T-cell (primary cell): ENCODE data around the gene UNC5C. TPM values are rescaled to one million over a fixed set of nuclear protein-coding genes. Genes with fewer than 3 reads are reported as not detected.

ENCODE experiments used
- ATAC-seq, 4 experiments: fragments of 200-7000 bp in 3 of 4; fragments of 150-1000 bp in 1 of 4; cut with Tn5 transposase; replicated peaks in 1 of 4; 1 replicate in 3 of 4; 2 replicates in 1 of 4; pipeline ENCODE4 v1.10.0; 2021; ENCODE audit warnings: moderate library complexity in 3 of 4, mild to moderate bottlenecking in 2 of 4, moderate number of reproducible peaks in 1 of 4
- CTCF ChIA-PET, 2 donors: fragments of 300-600 bp; sonication (Branson Sonifier 250); formaldehyde crosslinking; loops; one replicate each; lab custom pipeline; 2022; ENCODE audit warnings: antibody characterized with exemption in 2 of 2; lab: Charles Lee
- POLR2A ChIA-PET, 2 donors: fragments of 300-600 bp; sonication (Branson Sonifier 250); formaldehyde crosslinking; loops; one replicate each; lab custom pipeline; 2022; ENCODE audit warnings: antibody characterized with exemption in 2 of 2; lab: Charles Lee
- DNase-seq, 35 experiments: peaks; one replicate each; pipeline versions ENCODE4 v3.0.0 to v3.0.0-alpha.2; 2013 to 2023
- H3K27ac ChIP-seq: one replicate; pipeline ENCODE4 v1.5.1; 2013; ENCODE audit warnings: low read length
- H3K27me3 ChIP-seq, 2 experiments: replicated peaks in 1 of 2; 1 replicate in 1 of 2; 2 replicates in 1 of 2; pipeline versions ENCODE4 v1.6.1 to v1.7.0; 2013; ENCODE audit warnings: low read length in 1 of 2, mixed read lengths in 1 of 2; ENCODE audit not compliant: control insufficient read depth in 2 of 2, insufficient read depth in 2 of 2; ENCODE audit errors: extremely low read depth in 1 of 2
- H3K36me3 ChIP-seq, 2 donors: 1 replicate in 1 of 2; 2 replicates in 1 of 2; pipeline versions ENCODE4 v1.6.1 to v1.7.0; 2013; ENCODE audit warnings: low read length in 1 of 2; ENCODE audit not compliant: control insufficient read depth in 2 of 2, insufficient read depth in 1 of 2; ENCODE audit errors: extremely low read depth in 1 of 2
- H3K4me1 ChIP-seq, 2 experiments: 1 replicate in 1 of 2; 2 replicates in 1 of 2; pipeline versions ENCODE4 v1.6.1 to v1.7.0; 2013; ENCODE audit warnings: low read length in 2 of 2, mixed read lengths in 1 of 2; ENCODE audit not compliant: insufficient read depth in 2 of 2, control insufficient read depth in 1 of 2; ENCODE audit errors: extremely low read depth in 1 of 2
- H3K4me3 ChIP-seq, 2 donors: 1 replicate in 1 of 2; 2 replicates in 1 of 2; pipeline versions ENCODE4 v1.5.1 to v1.7.0; 2013; ENCODE audit warnings: mild to moderate bottlenecking in 2 of 2, low read length in 1 of 2, moderate library complexity in 1 of 2; ENCODE audit not compliant: control insufficient read depth in 1 of 2; ENCODE audit errors: extremely low read depth in 1 of 2
- H3K9me3 ChIP-seq: 2 replicates; pipeline ENCODE4 v1.7.0; 2013
- H3K27ac Mint-ChIP-seq, 2 donors: one replicate each; pipeline ENCODE4 v1.8.0; 2020 to 2021; ENCODE audit warnings: mild to moderate bottlenecking in 2 of 2, mixed read lengths in 2 of 2
- H3K27me3 Mint-ChIP-seq, 2 donors: one replicate each; pipeline ENCODE4 v1.8.0; 2021 to 2022; ENCODE audit warnings: mixed read lengths in 2 of 2
- H3K36me3 Mint-ChIP-seq: one replicate; pipeline ENCODE4 v1.8.0; 2021; ENCODE audit warnings: mixed read lengths
- H3K4me1 Mint-ChIP-seq, 3 donors: one replicate each; pipeline ENCODE4 v1.8.0; 2020 to 2022; ENCODE audit warnings: mixed read lengths in 3 of 3, mild to moderate bottlenecking in 1 of 3
- H3K4me3 Mint-ChIP-seq, 3 donors: one replicate each; pipeline ENCODE4 v1.8.0; 2020 to 2022; ENCODE audit warnings: mild to moderate bottlenecking in 3 of 3, mixed read lengths in 3 of 3, moderate library complexity in 3 of 3
- H3K9me3 Mint-ChIP-seq, 3 donors: one replicate each; pipeline ENCODE4 v1.8.0; 2020 to 2022; ENCODE audit warnings: mixed read lengths in 3 of 3
- WGBS: methylation state at CpG from one replicate; pipeline ENCODE4 v1.1.5; 2013; ENCODE audit warnings: missing lambda C conversion rate; ENCODE audit not compliant: insufficient coverage; 5-methylcytosine and 5-hydroxymethylcytosine counted together
- total RNA-seq, 35 experiments: library from RNA in 6 of 35; stranded (reverse) in 6 of 35; fragments of 120-200 nt in 1 of 35; gene quantifications; one replicate each; pipeline versions ENCODE4 v1.2.1 to v1.2.4 and lab custom pipeline; 2013 to 2026

UNC5C gene
- total RNA-seq, 5 donors from 2014 or later (not counting 1 experiment from before 2014, with no cell fraction given) = not detected

DNA sequence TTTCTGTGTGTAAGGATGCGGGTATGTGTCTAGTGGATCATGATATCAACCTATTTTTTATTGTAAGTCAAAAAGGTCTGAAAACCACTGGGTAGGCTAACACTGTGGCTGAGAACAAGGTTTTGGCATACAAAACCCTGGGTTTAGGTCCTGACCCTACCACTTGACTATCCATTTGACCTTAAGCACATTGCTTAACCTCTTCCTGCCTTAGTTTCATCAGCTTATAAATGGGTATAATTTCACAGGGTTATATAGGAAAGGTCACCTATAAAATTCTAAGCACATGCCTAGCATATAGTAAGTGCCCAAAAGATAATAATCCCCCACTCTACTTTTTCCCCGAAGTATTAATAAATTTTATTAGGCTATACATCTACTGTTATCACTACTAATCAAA lies 263.0 kb downstream of the UNC5C start:
- no peak for ATAC-seq
- H3K9me3 ChIP-seq = peaks cover 3% of the 10 kb centered on the region
- no peak overlapping the region for H3K4me3 ChIP-seq
- peaks cover 0 to 27% of the 10 kb centered on the region in 2 experiments for H3K4me1 ChIP-seq
- Mint-ChIP-seq H3K4me1 (peaks cover 12 to 13% (median 13%) of the 10 kb centered on the region in 3 donors), H3K36me3 (no peaks in the 10 kb centered on the region), H3K4me3 (no peak overlapping the region), H3K27me3 (no peaks in the 10 kb centered on the region), H3K27ac (no peak overlapping the region), H3K9me3 (peaks cover 7 to 12% (median 10%) of the 10 kb centered on the region in 3 donors)
- no CpG with 5 or more reads among the region's 2 CpGs for WGBS
- H3K27me3 ChIP-seq = no peaks in the 10 kb centered on the region
- H3K27ac ChIP-seq = no peak overlapping the region
- ChIA-PET CTCF (no interaction called here), POLR2A (no interaction called here)
- no peaks in the 10 kb centered on the region for H3K36me3 ChIP-seq
- DNase-seq = no peak

DNA sequence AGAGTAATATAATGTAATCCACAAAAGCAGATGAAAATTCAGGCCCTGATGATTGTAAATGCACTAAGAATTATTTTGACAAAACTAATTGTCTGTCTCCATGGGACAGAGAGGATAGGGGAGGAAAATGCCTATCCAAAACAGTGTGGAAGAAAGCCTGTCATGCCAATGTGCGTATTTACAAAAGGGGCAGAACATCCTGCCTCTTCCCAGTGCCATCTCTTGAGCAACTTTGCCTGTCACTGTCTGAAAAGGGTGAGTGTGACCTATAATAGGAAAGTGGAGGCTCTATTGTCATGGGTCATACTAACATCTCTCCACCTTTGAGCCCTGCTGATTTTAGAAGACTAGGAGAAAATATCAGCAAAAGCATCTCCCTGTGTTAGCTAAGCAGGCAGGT lies 264.1 kb downstream of the UNC5C start:
- Mint-ChIP-seq H3K36me3 (no peaks in the 10 kb centered on the region), H3K27me3 (no peaks in the 10 kb centered on the region), H3K27ac (no peak overlapping the region), H3K4me1 (peaks cover 6 to 7% (median 7%) of the 10 kb centered on the region in 3 donors), H3K4me3 (no peak overlapping the region), H3K9me3 (peaks cover 8 to 14% (median 13%) of the 10 kb centered on the region in 3 donors)
- Histone ChIP-seq H3K9me3 (peaks cover 3% of the 10 kb centered on the region), H3K36me3 (no peaks in the 10 kb centered on the region), H3K27ac (no peak overlapping the region), H3K27me3 (no peaks in the 10 kb centered on the region), H3K4me3 (no peak overlapping the region), H3K4me1 (peaks cover 0 to 15% of the 10 kb centered on the region in 2 experiments)
- POLR2A ChIA-PET = no interaction called here
- DNase-seq (no peak), ATAC-seq (no peak)
- no CpG with 5 or more reads among the region's 1 CpG for WGBS
- CTCF ChIA-PET = no interaction called here

DNA sequence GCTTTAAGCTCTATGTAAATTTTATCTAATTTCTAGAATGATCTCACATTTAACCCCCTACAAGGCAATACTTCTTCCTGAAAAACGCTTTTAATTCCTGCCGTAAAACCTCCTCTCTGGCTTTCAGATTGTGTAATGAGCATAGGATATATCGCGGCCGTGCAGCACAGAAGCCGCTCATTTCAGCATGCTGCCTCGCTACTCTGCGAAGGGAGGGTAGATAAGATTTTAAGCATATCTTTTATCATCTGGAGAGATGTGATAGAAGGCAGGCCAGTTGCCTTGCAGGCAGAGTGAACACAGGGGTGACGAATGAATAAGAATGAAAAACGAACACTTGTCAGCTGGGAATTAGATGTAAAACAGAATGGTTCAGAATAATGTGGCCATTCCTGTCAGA lies 265.5 kb downstream of the UNC5C start:
- DNase-seq = no peak
- no peak overlapping the region for H3K4me3 Mint-ChIP-seq
- no peaks in the 10 kb centered on the region for H3K36me3 Mint-ChIP-seq

DNA sequence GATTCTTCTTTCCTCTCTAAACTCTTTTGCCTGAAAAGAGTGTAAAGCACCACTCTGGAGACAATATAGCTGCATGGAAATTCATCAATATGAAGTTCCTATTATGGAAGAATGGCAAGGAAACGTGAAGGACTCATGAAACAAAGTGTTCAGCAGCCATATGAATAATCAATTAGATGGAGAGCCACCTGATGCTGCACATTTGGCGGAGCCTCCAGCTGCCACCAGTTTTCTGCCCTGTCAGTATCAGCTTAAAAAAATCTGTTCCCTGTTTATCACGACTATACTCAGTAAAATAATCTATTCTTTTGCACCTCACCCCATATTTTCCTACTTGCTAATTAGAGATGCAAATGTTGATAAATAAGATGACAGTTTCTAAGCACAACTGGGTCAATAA lies 276.0 kb downstream of the UNC5C start:
- WGBS = 38% methylated on average over 1 of the region's 3 CpGs
- ATAC-seq (no peak), DNase-seq (no peak)
- Histone ChIP-seq H3K4me1 (no peaks in the 10 kb centered on the region), H3K27ac (no peak overlapping the region), H3K9me3 (no peaks in the 10 kb centered on the region), H3K27me3 (no peaks in the 10 kb centered on the region), H3K4me3 (no peak overlapping the region), H3K36me3 (no peaks in the 10 kb centered on the region)
- H3K4me3 Mint-ChIP-seq = no peak overlapping the region
- H3K36me3 Mint-ChIP-seq = no peaks in the 10 kb centered on the region
- POLR2A ChIA-PET = interaction anchor here in 1 of 2 donors (0.7 kb wide), 1 partner anchor 33 kb away, joined by 5 read pairs; no protein-coding TSS in a partner anchor
- H3K27me3 Mint-ChIP-seq = peaks cover 0 to 5% of the 10 kb centered on the region in 2 donors
- no peaks in the 10 kb centered on the region for H3K4me1 Mint-ChIP-seq
- H3K9me3 Mint-ChIP-seq = no peaks in the 10 kb centered on the region
- CTCF ChIA-PET = interaction anchor here in 1 of 2 donors (0.6 kb wide), 1 partner anchor 116 kb away, joined by 5 read pairs; no protein-coding TSS in a partner anchor
- H3K27ac Mint-ChIP-seq = no peak overlapping the region

More for the DNA sequence above, 265.5 kb downstream of the UNC5C start:
- Mint-ChIP-seq H3K4me1 (no peaks in the 10 kb centered on the region), H3K27ac (no peak overlapping the region), H3K27me3 (no peaks in the 10 kb centered on the region), H3K9me3 (peaks cover 8 to 14% (median 13%) of the 10 kb centered on the region in 3 donors)
- ATAC-seq = no peak
- ChIA-PET POLR2A (no interaction called here), CTCF (no interaction called here)
- H3K4me3 ChIP-seq = no peak overlapping the region
- H3K27ac ChIP-seq = no peak overlapping the region
- H3K27me3 ChIP-seq = no peaks in the 10 kb centered on the region
- no peaks in the 10 kb centered on the region for H3K36me3 ChIP-seq
- peaks cover 0 to 3% of the 10 kb centered on the region in 2 experiments for H3K4me1 ChIP-seq
- H3K9me3 ChIP-seq = peaks cover 3% of the 10 kb centered on the region
- 91% methylated on average over 8 of the region's 10 CpGs for WGBS

DNA sequence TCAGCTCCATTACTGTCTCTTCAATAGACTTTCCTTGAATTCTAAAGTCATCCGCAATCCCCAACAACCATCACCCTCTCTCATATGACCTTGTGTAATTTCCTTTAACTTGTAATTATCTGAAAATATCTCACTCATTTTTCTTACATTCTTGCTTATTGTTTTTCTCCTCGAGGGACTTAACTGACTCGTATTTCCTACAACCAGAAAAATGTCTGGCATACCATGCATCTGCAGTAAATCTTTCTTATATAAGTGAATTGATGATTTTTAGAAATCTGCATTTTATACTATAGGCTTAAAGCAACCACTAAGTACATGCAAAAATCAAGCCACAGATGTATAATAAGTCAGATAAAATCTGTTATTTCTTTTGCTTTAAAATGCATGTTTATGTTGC lies 276.7 kb downstream of the UNC5C start:
- no peak overlapping the region for H3K4me3 ChIP-seq
- H3K27me3 Mint-ChIP-seq = peaks cover 0 to 5% of the 10 kb centered on the region in 2 donors
- ATAC-seq = no peak
- no peaks in the 10 kb centered on the region for H3K4me1 Mint-ChIP-seq
- H3K9me3 Mint-ChIP-seq = no peaks in the 10 kb centered on the region
- H3K27ac Mint-ChIP-seq = no peak overlapping the region
- no CpG with 5 or more reads among the region's 3 CpGs for WGBS
- no peaks in the 10 kb centered on the region for H3K9me3 ChIP-seq
- ChIA-PET CTCF (no interaction called here), POLR2A (no interaction called here)
- no peak for DNase-seq
- H3K4me3 Mint-ChIP-seq = no peak overlapping the region
- H3K36me3 Mint-ChIP-seq = no peaks in the 10 kb centered on the region
- no peak overlapping the region for H3K27ac ChIP-seq
- no peaks in the 10 kb centered on the region for H3K27me3 ChIP-seq
- H3K36me3 ChIP-seq = no peaks in the 10 kb centered on the region
- H3K4me1 ChIP-seq = no peaks in the 10 kb centered on the region

DNA sequence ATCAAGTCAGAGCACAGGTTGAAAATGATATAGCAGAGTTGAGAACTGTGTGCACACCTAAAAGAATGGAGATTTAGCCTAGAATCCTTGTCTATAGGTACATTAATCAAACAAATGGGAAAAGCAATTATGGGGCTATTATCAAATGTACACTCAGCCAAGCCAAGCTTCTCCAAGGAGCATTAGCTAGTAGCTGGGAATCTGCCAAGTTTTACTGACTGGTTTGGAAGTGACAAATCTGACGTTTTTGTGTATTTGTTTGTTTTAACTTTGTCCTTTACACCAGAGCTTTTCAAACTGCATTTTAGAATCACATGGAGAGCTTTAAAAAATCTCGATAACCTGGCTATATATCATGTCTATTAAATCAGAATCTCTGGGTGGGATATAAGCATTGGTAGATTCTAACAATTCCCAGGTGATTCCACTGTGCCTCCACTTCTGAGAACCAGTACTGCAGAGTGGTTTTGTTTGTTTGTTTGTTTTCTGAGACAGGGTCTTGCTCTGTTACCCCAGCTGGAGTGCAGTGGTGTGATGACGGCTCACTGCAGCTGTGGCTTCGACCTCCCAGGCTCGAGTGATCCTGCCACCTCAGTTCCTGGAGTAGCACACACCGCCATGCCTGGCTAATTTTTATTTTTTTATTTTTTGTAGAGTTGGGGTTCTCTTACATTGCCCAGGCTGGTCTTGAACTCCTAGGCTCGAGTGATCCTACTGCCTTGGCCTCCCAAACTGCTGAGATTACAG lies 279.8 kb downstream of the UNC5C start:
- Mint-ChIP-seq H3K27me3 (peaks cover 0 to 5% of the 10 kb centered on the region in 2 donors), H3K36me3 (no peaks in the 10 kb centered on the region), H3K4me3 (no peak overlapping the region), H3K9me3 (no peaks in the 10 kb centered on the region), H3K27ac (no peak overlapping the region), H3K4me1 (no peaks in the 10 kb centered on the region)
- ChIA-PET CTCF (no interaction called here), POLR2A (no interaction called here)
- WGBS = 67% methylated on average over 1 of the region's 7 CpGs
- DNase-seq = no peak
- Histone ChIP-seq H3K36me3 (no peaks in the 10 kb centered on the region), H3K4me1 (no peaks in the 10 kb centered on the region), H3K27ac (no peak overlapping the region), H3K9me3 (no peaks in the 10 kb centered on the region), H3K4me3 (no peak overlapping the region), H3K27me3 (no peaks in the 10 kb centered on the region)
- ATAC-seq = no peak
